Cortex of kidney (tissue), 1 donor: ENCODE data around the gene ACSM6.
"Not testable (repeated sequence)": the region's sequence is repeated elsewhere in the genome, so short reads cannot be mapped to it uniquely, and the experiment has no call there.

ENCODE experiments used
- DNase-seq: peaks from one replicate; lab custom pipeline; 2025; lab: John Stamatoyannopoulos, UW

ACSM6 gene, protein sequence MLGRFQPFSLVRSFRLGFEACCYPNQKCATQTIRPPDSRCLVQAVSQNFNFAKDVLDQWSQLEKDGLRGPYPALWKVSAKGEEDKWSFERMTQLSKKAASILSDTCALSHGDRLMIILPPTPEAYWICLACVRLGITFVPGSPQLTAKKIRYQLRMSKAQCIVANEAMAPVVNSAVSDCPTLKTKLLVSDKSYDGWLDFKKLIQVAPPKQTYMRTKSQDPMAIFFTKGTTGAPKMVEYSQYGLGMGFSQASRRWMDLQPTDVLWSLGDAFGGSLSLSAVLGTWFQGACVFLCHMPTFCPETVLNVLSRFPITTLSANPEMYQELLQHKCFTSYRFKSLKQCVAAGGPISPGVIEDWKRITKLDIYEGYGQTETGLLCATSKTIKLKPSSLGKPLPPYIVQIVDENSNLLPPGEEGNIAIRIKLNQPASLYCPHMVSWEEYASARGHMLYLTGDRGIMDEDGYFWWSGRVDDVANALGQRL

DNA sequence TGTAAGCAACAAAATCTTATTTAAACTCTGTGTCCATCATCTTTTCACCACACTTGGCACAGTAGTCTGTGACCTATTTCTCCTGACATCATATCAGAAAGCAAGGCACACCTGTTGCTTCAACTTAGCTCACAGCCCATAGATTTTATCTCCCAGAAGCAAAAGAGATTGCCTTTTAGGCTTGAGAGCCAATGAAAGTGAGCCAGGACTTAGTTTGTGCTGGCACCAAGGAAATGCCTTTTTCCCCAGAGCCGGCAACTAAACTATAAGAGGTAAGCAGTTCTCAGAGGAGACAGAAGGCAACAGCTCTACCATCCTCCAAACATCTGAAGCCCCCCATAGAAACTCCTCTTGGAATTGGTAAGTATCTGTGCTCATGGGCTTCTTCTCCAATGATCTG, at the start of gene ACSM6:
TSS of gene ACSM6 (plus strand) at position 295 of the 400 bp plus-strand sequence. CDS start 248 bp downstream, outside the sequence.
- no peak for DNase-seq

DNA sequence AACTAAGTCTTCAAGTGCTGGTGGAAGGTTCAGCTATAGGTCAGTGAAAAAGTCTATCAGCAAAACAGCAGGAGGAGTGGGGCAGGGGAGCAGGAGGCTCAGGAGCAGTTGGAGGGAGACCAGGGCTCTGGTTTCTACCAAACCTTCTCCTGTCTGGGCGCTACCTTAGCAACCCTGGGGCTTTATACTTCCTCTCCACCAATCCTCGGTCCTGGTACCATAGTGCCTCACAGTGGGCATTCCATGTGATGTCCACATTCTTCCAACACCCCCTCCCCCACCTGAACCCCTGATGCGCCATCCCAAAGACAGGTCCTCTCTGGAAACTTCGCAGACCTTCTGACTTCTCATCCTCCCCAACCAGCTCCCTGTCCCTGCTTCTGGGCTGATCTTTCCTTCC, 25.3 kb upstream of the ACSM6 start:
- DNase-seq = no peak

DNA sequence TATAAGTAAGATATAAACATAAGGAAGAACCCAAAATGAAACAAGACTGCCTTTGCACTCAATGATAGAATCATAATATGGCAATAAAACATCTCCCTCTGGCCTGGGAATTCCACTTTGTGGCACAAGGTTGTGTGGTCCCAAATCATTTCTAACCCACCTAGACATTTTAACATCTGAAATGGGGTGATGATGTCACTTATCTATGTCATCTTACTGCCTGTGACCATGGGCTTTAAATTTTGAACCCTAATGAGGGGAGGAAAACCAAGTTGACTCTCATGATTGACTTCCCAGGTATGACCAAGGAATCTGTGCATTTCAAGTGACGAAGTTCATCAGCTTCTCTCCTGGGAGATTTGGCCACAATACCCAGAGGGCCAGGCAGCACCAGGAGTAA, 24.5 kb upstream of the ACSM6 start:
- DNase-seq = no peak

DNA sequence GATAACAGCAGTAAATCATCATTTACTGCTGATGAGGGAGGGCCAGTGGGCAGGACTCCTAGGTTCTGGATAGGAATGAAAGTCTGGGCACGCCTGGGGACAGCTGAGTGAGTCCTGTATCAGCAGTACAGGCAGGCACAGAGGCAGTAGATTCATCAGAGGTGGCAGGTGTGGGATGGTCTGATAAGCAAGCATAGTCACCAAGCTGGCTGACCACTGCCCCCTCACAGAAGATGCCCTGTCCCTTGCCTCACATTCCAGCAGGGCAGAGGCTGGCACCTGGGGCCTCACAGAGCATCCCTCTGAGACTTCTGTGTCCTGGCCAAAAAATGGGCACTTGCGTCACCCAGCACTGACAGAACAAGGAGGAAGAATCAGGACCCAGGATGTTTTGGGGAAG, 23.2 kb upstream of the ACSM6 start:
- no peak for DNase-seq

DNA sequence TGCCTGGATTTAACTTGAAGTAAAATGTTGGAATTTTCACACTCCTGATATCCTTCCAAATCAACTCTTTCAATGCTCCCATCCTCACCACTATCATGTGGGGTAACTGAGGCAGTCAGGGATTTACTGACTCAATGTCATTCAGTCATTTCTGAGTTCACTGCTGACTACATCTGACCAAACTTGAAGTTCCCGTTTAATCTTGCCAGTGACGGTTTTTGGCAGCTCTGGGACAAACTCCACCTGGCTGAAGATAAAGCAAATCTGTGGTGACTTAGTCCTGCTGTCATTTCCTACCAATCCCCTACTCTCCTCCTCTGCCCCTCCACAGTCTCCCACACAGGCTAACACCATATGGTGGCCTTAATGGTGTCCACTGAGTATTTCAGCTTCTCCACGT, 22.7 kb upstream of the ACSM6 start:
- DNase-seq = no peak

DNA sequence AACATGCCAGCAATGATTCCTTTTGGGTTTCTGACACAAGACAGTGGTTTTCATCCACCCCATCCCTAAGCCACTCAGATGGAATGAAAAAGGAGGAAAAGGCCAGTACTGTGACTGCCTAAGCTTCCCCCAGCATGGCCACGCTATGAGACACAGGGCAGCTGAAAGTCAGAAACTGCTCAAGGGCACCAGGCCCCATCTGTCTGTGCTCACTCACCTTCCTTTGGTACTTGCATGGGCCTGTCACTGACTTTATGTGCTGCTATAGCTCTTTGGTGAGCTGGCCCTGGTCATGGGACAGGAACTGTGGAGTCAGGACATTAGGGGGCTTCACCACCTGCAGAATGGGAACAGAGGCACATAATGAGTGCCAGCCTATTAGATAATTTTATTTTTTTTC, 21.2 kb upstream of the ACSM6 start:
- DNase-seq = no peak

DNA sequence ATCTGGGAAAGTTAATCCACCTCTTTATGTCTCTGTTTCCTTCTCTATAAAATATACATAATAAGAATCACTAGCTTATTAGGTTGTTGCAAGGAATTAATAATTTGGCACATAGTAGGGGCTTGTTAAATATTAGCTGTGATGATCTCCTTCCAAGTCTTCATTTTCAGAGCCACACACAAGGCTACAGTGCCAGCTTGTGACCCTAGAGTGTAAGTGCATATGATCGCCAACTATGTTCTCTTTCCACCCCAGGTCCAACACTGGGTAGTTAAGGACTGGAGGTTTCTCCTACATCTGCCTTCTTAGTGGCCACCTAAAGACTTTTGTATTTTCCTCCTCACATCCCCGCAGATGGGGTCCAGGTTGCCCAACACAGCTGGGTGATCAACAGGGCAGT, 17.9 kb upstream of the ACSM6 start:
- no peak for DNase-seq

DNA sequence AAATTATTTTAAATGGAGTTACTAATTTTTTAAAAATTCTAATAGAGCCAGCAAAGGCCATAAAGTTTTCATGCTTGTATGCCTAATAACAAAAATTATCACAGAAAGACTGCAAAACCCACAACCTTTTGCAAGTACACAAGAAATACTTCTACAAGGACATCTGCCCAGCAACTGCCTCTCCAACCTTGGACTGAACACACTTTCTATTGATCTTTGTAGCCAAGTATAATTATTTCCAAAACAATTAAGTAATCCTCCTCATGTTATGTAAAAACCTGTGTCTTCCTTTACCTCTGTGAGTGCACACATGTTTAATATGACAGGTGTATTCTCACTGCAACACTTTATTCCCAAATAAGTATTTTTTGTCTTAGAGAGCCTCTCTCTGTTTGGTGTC, 16.6 kb upstream of the ACSM6 start:
- DNase-seq = no peak

DNA sequence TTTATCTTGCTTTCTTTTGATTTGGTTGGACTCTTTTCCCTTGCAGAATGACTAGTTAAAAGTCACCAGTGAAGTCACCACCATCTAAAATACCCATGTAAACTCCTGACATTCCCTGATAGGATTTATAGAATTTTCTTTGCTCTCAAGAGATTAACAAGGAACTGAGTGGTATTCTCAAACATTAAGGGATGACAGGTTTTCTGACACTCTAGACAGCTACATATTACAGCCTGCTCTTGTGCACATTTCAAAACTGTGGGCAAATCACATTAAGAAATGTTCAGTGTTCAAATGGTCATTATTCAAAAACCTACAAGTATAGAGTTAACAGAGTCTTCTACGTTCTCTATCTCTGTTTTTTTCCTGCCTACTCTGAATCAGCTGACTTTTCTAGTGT, 15.8 kb upstream of the ACSM6 start:
- no peak for DNase-seq

DNA sequence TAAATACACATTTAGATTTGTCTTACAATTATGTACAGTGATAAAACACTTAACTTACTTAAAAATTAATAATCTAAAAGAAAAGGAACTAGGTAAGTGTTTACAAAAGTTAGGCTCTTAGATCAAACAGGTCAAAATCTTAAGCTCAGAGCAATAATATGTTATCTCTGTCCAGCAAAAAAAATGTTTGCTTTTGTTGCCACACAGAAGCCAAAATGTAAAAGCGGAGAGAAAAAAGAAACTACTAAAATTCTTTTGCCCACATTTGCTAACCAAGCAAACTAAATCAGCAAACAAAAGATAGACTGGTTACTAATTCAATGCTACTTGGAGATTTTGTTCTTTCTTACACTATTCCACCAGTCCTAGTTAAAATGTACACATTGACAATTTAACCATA, 15.2 kb upstream of the ACSM6 start:
- no peak for DNase-seq

DNA sequence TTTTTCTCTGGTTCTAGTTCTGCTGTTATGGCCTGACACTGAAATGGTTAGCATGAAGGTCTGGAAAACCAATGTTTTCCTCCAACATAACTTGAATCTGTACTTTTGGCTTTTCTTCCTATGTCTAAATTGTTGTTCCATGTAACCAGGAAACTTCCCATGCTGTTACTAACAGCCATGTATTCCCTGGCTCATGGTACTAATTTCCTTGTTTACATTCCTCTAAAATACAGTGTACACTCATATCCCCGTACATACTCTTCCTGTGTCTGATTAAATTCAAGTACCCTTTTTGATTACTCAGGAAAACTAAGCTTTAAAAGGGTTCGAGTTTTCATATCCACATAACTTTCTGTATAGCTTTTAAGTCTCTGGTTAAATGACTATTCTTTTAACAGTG, 12.3 kb upstream of the ACSM6 start:
- no peak for DNase-seq

DNA sequence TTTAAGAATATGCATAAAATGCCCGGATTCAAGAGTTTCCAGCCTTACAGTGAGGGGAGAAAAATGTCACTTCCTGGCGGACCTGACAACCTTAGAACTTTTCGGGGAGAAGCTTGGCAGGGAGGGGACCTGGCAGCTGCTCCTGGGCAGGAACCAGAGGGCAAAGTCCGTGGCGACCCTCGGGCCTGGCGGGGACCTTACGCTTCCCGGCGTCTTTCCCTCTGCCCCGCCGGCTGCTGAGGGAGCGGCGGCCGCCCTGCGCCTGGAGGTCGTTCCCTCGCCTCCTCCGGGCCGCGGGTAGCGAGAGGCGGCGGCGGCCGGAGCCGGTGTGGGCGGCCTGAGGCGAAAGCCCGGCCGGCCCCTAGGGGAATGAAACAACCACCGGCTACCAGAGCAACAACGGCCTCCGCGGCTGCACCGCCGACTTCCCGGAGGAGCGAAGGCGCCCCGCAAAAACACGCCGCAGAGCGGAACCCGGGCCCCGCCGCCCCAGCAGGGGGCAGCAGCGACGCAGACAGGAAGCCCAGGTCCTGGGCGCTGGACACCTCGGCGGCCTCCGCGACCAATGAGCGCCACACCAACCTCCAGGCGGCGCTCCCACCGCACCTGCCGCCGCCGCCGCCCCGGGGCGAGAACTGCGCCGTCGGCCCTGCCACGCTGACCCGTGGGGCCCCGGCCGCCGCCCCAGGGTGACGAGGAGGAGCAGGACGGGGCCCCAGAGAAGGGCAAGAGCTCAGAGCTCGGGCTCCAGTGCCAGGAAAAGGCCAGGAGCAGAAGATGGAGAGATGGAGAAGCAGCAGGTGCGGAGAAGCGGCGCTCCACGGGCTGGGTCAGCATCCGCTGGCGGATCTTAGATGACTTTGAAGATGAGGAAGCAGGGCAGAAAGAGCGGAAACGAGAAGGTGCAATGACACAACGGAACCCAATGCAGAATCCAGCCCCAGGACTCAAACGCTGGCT, 10.5 kb upstream of the ACSM6 start:
- DNase-seq = no peak

DNA sequence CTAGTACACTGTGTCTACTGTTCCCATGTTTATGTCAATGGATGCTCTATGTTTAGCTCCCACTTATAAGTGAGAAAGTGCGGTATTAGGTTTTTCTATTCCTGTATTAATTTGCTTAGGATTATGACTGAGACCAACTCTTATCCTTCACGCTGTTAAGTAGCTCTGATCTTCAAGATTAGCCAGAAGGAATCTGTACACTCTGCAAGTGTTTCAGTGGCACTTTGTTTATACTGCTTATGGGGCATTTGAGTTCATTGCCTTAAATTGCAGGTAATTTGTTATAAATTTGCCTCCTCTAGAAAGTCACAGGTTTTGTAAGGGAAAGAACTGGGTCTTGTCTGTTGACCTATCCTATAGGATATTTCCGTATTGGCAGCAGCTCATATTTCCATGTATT, 6.4 kb upstream of the ACSM6 start:
- no peak for DNase-seq

DNA sequence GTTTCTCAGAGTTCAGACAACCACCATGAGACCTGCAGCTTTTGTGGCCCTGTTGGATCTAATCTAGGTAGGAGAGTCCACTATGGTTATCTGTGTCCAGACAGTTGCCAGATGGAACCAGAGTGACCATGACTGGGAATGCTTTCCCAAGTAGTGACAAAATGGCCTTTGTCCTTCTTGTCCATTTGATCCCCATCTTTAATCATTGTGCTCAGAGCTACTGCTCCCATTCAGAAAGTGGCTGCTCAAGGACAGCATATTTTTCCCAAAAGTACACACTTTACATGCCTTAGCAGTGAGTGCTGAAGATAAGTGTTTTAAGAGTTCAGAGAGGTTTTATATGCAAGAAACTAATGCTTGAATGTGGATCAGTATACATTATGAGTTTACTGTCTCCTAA, 5.4 kb upstream of the ACSM6 start:
- no peak for DNase-seq

DNA sequence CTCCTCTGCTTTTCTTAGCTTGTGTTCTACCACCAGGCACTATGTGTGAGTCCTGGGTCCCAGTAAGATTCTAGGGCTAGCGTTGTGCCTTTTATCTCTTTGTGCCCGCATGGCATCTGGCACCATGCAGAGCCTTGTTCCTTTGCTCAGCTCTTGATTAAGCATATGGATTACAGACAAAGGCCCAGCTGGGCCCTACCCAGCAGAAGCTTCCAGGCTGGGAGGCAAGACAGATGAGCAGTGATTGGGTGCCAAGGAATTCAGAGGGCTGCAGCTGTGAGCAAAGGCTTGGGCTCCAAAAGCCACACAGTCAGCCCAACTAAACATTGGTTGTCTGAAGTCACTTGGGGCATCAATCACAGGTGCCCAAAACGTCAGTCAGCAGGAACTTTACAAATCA, 2.0 kb downstream of the ACSM6 start:
- DNase-seq = no peak

DNA sequence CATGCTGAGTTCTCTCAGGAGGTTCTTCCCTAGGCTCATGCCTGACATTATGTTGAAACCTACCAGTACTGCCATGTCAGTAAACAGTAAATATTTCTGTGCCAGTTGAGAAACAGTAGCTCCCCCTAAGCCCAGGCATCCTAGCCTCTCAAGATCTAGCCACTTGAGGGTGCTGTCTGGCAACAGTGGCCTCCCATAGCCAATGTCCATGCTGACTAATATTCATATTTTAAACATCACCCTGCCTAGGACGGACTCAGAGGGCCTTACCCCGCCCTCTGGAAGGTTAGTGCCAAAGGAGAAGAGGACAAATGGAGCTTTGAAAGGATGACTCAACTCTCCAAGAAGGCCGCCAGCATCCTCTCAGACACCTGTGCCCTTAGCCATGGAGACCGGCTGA, 7.7 kb downstream of the ACSM6 start:
- no peak for DNase-seq

DNA sequence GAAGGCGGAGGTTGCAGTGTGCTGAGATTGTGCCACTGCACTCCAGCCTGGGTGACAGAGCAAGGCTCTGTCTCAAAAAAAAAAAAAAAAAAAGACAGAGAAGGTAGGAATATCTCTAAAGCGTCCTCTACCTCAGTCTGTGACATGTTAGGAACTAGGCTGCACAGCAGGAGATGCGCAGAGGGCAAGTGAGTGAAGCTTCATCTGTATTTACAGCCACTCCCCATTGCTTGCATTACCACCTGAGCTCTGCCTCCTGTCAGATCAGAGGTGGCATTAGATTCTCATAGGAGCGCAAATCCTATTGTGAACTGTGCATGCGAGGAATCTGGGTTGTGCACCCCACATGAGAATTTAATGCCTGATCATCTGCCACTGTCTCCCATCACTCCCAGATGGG, 8.8 kb downstream of the ACSM6 start:
- DNase-seq = not testable (repeated sequence)

DNA sequence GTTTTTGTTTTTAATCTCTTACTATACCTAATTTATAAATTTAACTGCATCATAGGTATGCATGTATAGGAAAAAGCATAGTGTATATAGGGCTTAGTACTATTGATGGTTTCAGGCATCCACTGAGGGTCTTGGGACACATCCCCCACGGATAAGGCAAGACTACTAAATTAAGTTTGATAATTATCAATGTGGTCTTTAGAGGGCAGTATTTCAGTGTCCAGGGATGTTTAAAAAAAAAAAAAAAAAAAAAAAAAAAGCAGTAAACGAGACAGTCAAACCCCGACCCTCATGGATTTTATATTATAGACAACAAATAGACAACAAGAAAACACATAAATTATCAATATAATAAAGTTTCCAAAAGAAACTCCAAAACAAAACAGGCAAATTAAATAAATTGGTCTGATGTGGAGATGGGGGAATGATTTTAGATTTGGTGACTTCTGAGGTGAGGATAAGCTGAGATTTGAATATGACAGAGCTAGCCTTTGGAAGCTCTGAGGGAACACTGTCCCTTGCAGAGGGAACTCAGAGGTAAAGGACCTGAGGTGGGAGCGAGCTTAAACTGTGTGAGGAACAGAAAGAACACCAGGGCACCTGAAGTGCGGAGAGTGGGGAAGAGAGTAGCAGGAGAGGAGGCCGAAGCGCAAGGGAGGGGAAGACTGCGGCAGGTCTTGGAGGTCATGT, 14.8 kb downstream of the ACSM6 start:
- no peak for DNase-seq

DNA sequence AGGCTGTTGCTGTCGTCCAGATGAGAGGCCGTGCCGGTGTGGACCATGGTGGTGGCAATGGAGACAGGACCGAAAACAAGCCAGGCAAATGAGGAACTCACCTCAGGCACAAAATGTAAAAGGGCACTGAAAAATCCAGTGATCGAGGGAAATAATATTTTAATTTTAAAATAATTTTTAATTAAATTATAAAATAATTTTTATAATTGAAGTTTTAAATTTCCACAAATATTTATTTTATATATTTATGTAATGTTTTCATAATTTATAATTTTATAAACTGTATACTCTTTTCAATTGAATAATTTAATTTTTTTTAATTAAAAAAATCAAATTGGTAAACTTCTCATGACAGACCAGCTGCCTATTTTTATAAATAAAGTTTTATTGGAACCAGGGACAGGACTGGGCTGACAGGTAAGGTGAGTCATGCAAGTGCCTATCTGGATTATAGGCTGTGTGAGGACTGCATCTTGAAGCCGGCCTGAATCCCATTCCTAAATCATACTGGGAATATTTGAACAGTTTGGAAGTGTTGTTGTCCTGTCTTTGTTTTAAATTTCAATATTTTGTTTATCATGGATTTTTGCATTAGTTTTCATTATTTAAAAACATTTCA, 15.6 kb downstream of the ACSM6 start:
- no peak for DNase-seq

DNA sequence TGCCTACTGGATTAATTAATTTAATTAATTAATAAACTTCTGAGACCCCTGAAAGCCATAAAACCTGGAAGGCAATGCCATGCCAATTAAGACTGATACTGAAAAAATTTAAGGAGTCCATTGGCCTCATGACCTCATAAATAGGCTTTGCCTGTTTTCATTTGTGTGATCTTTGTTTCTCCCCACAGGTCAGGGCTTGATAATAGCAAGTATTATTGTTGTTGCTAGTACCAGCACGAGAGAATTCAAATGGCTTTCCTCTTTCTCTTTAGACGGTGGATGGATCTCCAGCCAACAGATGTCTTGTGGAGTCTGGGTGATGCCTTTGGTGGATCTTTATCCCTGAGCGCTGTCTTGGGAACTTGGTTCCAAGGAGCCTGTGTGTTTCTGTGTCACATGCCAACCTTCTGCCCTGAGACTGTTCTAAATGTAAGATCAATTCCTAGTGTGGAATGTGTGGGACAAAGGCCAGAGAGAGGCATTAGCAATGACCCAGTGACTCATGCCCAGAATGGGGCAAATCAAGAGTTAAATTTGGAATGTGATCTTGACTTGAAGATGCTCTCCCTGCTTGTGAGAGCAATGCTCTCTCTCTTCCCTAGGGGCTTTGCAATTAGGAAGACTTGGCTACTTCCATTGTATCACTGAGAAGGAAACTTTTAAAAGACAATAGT, 17.7 kb downstream of the ACSM6 start:
- DNase-seq = no peak

DNA sequence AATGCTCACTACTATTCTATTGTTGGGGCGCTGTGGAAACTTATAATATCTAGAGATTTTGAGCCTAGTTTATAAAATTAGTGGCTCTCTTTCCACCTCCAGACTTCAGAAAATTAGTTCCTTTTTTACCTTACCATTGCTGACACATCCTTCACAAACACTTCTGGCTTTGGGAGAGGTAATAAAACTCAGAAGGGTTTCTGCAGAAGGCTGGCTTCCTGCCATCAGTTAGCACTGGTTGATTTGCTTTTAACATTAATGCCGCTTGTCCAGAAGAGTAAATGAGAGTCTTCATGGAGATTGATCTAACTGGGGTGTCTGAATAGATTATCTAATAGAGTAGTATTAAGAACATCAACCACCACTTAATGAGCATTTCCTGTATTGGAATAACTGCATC, 20.3 kb downstream of the ACSM6 start:
- no peak for DNase-seq
